ENCODE results near the gene MOG. TPM values are rescaled to one million over a fixed set of nuclear protein-coding genes. Genes with fewer than 3 reads are reported as not detected.

Gene MOG
- polyA plus RNA-seq, 1 of the 3 experiments (the other 2 are of a cell fraction), result not detected

GRCh38 chr6:29637247-29637646, 19.6 kb upstream of the MOG start:
- Histone ChIP-seq H3K4me2 (no peak overlapping the region), H3K27ac (ENCODE audit: low read depth in 2 of 2, low read length in 1 of 2) (no peak overlapping the region), H4K20me1 (ENCODE audit: insufficient read depth) (no peaks in the 10 kb centered on the region), H3K27me3 (ENCODE audit: insufficient read depth) (peaks cover 3% of the 10 kb centered on the region; the same call in 1 of the 2 replicates), H3K9me3 (no peaks in the 10 kb centered on the region), H3K9me2 (no peaks in the 10 kb centered on the region), H3K36me3 (replicated peaks in 1 of 2; ENCODE audit: control insufficient read depth in 1 of 2, insufficient read depth in 2 of 2, low read length in 1 of 2) (no peaks in the 10 kb centered on the region), H2AFZ (ENCODE audit: low read depth) (no peak overlapping the region), H3K9ac (no peak overlapping the region), H3F3A (replicated peaks; ENCODE audit: insufficient read depth) (peaks cover 4% of the 10 kb centered on the region), H3K4me1 (ENCODE audit: control insufficient read depth in 1 of 2, insufficient read depth in 2 of 2, low read depth in 1 of 2, low read length in 1 of 2) (no peaks in the 10 kb centered on the region), H3K4me3 (ENCODE audit: low read depth in 2 of 2, low read length in 1 of 2) (no peak overlapping the region), H3K79me2 (ENCODE audit: insufficient read depth) (no peaks in the 10 kb centered on the region)
- CTCF ChIA-PET, result interaction anchor here (0.9 to 11.5 kb wide), 2 partner anchors 10 to 14 kb away, joined by 3 to 106 read pairs; no protein-coding TSS in a partner anchor
- WGBS (ENCODE audit: low lambda C conversion rate), result 94% methylated on average over 9 of the region's 9 CpGs
- TF ChIP-seq IRF3 (IDR thresholded peaks at IDR 0.05; ENCODE audit: low read depth, low read length) (no peak), TEAD4 (IDR thresholded peaks at IDR 0.05; ENCODE audit: borderline replicate concordance, insufficient read depth) (no peak), ELF1 (IDR thresholded peaks at IDR 0.05) (no peak), GABPA (IDR thresholded peaks at IDR 0.05; ENCODE audit: low read depth) (no peak), USF1 (IDR thresholded peaks at IDR 0.05; ENCODE audit: borderline replicate concordance, low read depth) (no peak), MAX (IDR thresholded peaks at IDR 0.05; ENCODE audit: low read depth) (no peak), CTCF (IDR thresholded peaks at IDR 0.05) (no peak), JUND (IDR thresholded peaks at IDR 0.05) (no peak), FOXJ3 (CRISPR knock-in tag; IDR thresholded peaks at IDR 0.05) (no peak), POLR2AphosphoS5 (IDR thresholded peaks at IDR 0.05; ENCODE audit: low read depth, low read length) (no peak), EP300 (IDR thresholded peaks at IDR 0.05; ENCODE audit: borderline replicate concordance in 1 of 2, low read depth in 1 of 2, low read length in 1 of 2) (no peak), RXRA (IDR thresholded peaks at IDR 0.05; ENCODE audit: borderline replicate concordance, low read depth) (no peak), FOXM1 (IDR thresholded peaks at IDR 0.05; ENCODE audit: low read depth) (no peak), TAF1 (IDR thresholded peaks at IDR 0.05; ENCODE audit: borderline replicate concordance, low read depth, low read length) (no peak), SIN3A (IDR thresholded peaks at IDR 0.05; ENCODE audit: borderline replicate concordance, low read depth, low read length) (no peak), MEF2A (IDR thresholded peaks at IDR 0.05; ENCODE audit: borderline replicate concordance, low read depth) (no peak), RCOR1 (IDR thresholded peaks at IDR 0.05; ENCODE audit: low read length) (no peak)
- no peak for DNase-seq
- POLR2A ChIA-PET, result no interaction called here

Data from SK-N-SH (cell line).